PC-9 (cell line): ENCODE data around the gene PUDP.

Source experiments
- EZH2 ChIP-seq: fragments of 200-600 bp; sonication (generic); IDR thresholded peaks from 2 replicates; pipeline ENCODE4 v1.8.0; 2017; ENCODE audit warnings: antibody characterized with exemption, low read depth
- TF ChIP-seq, protein P1 (sequence below): fragments of 200-600 bp; sonication (generic); conservative IDR thresholded peaks from 2 replicates; pipeline ENCODE4 v1.6.1; 2017; ENCODE audit warnings: mixed run types, antibody characterized with exemption, mild to moderate bottlenecking, moderate library complexity

DNA sequence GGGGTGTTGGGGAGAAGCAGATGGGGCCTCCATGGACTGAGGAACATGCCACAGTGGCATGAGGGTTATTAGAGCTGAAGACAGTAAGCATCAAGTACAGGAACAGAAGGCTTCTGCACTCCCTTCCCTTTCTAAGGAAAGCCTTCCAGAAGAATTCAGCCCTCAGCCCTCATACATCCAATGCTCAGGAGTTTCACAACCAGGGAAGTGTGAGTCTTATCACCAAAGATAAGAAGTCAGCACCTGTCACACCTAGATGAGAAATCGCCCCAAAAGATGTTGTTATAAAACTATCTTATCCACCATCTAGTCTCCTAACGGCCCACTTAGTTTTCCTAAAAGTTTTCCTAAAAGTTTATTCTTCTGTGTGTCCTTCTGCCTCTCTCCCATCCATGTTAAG is 78.4 kb downstream of the PUDP start:
- TF ChIP-seq, protein P1, sequence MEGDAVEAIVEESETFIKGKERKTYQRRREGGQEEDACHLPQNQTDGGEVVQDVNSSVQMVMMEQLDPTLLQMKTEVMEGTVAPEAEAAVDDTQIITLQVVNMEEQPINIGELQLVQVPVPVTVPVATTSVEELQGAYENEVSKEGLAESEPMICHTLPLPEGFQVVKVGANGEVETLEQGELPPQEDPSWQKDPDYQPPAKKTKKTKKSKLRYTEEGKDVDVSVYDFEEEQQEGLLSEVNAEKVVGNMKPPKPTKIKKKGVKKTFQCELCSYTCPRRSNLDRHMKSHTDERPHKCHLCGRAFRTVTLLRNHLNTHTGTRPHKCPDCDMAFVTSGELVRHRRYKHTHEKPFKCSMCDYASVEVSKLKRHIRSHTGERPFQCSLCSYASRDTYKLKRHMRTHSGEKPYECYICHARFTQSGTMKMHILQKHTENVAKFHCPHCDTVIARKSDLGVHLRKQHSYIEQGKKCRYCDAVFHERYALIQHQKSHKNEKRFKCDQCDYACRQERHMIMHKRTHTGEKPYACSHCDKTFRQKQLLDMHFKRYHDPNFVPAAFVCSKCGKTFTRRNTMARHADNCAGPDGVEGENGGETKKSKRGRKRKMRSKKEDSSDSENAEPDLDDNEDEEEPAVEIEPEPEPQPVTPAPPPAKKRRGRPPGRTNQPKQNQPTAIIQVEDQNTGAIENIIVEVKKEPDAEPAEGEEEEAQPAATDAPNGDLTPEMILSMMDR, result no peak
- TF ChIP-seq EZH2, result no peak
